ENCODE results near the gene DHRS13. TPM values are rescaled to one million over a fixed set of nuclear protein-coding genes. Genes with fewer than 3 reads are reported as not detected.
"Not testable (repeated sequence)": the region's sequence is repeated elsewhere in the genome, so short reads cannot be mapped to it uniquely, and the experiment has no call there.

DHRS13 gene
- total and polyA plus RNA-seq, 2 donors (not counting 1 experiment from before 2014, with no cell fraction given) = 2.6 to 7.8 TPM

DNA sequence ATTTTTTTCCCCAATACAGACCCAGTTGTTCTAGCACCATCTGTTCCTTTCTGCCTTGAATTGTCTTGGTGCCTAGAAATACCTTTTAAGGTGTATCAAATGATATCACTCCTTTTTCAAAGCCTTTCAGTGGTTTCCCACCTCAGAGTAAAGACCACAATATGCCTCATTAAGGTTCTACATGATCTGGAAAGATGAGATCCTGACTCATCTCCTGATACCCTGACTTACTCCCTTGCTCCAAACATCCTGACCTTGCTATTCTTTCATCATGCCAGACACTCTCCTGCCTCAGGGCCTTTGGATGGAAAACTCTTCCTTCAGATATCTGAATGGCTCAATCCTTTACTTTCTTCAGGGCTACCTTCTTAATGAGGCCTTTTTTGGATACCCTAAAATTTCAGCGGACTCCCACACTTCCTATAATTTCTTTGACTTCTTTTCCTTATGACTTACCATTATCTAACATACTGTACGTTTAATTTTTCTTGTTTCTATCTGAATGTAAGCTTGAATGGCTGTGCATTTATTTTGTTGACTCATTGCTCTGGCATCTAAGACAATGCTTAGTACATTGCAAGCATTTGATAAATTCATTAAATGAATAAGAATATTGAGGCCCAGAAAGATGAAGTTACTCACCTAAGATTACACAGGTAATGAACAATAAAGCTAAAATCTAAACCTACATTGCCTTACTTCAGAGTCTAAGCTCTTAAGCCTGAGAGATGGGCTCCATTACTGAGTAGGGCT is 24.5 kb downstream of the DHRS13 start:
- Histone ChIP-seq H3K4me2 (ENCODE audit: extremely low read depth, insufficient read depth, low read length) (no peak overlapping the region), H3K9ac (ENCODE audit: insufficient read depth, low read length) (no peak overlapping the region), H3K4me1 (ENCODE audit: control insufficient read depth, extremely low read depth, insufficient read depth, low read length) (no peaks in the 10 kb centered on the region), H3K27me3 (ENCODE audit: control insufficient read depth, insufficient read depth, low read length) (no peaks in the 10 kb centered on the region), H3K4me3 (replicated peaks in 1 of 4; ENCODE audit: control extremely low read depth in 1 of 4, insufficient read depth in 1 of 4, low read depth in 3 of 4, low read length in 4 of 4) (no peak overlapping the region), H2AFZ (ENCODE audit: low read length) (no peak overlapping the region), H3K79me2 (ENCODE audit: control insufficient read depth, insufficient read depth, low read length) (no peaks in the 10 kb centered on the region), H3K27ac (ENCODE audit: insufficient read depth, low read length) (no peak overlapping the region), H3K36me3 (ENCODE audit: control insufficient read depth, insufficient read depth, low read length) (peaks cover 26% of the 10 kb centered on the region), H4K20me1 (ENCODE audit: control insufficient read depth, extremely low read depth, insufficient read depth, low read length) (no peaks in the 10 kb centered on the region), H3K9me3 (ENCODE audit: control insufficient read depth, insufficient read depth, low read depth, low read length) (no peaks in the 10 kb centered on the region)
- TF ChIP-seq, protein P1, sequence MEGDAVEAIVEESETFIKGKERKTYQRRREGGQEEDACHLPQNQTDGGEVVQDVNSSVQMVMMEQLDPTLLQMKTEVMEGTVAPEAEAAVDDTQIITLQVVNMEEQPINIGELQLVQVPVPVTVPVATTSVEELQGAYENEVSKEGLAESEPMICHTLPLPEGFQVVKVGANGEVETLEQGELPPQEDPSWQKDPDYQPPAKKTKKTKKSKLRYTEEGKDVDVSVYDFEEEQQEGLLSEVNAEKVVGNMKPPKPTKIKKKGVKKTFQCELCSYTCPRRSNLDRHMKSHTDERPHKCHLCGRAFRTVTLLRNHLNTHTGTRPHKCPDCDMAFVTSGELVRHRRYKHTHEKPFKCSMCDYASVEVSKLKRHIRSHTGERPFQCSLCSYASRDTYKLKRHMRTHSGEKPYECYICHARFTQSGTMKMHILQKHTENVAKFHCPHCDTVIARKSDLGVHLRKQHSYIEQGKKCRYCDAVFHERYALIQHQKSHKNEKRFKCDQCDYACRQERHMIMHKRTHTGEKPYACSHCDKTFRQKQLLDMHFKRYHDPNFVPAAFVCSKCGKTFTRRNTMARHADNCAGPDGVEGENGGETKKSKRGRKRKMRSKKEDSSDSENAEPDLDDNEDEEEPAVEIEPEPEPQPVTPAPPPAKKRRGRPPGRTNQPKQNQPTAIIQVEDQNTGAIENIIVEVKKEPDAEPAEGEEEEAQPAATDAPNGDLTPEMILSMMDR (conservative IDR thresholded peaks at IDR 0.05 in 1 of 2, IDR thresholded peaks at IDR 0.05 in 1 of 2; ENCODE audit: low read depth in 1 of 2, low read length in 2 of 2) = no peak
- no peak for TF ChIP-seq EZH2 (IDR thresholded peaks at IDR 0.05; ENCODE audit: low read length, missing control alignments)
- DNase-seq (ENCODE audit: low read depth in 2 of 2) = no peak

DNA sequence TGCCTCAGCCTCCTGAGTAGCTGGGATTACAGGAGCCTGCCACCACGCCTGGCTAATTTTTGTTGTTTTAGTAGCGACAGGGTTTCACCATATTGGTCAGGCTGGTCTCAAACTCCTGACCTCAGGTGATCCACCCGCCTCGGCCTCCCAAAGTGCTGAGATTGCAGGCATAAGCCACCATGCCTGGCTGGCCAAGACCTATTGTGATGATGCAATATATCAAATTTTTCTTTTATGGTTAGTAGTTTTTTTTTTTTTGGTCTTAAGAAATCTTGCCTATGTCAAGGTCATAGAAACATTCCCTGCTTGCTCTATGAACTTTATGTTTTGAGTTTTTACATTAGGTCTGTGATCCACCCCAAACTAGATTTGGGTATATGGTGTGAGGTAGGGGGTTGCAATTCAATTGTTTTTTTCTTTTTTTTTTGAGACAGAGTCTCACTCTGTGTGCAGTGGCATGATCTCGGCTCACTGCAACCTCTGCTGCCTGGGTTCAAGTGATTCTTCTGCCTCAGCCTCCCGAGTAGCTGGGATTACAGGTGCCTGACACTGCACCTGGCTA is 25.6 kb downstream of the DHRS13 start:
- H3K4me2 ChIP-seq (ENCODE audit: extremely low read depth, insufficient read depth, low read length); H3K4me1 ChIP-seq (ENCODE audit: control insufficient read depth, extremely low read depth, insufficient read depth, low read length); DNase-seq (ENCODE audit: low read depth in 2 of 2); H3K9me3 ChIP-seq (ENCODE audit: control insufficient read depth, insufficient read depth, low read depth, low read length); H3K9ac ChIP-seq (ENCODE audit: insufficient read depth, low read length); H3K27ac ChIP-seq (ENCODE audit: insufficient read depth, low read length); H3K27me3 ChIP-seq (ENCODE audit: control insufficient read depth, insufficient read depth, low read length); H3K4me3 ChIP-seq (replicated peaks in 1 of 4; ENCODE audit: control extremely low read depth in 1 of 4, insufficient read depth in 1 of 4, low read depth in 3 of 4, low read length in 4 of 4); H4K20me1 ChIP-seq (ENCODE audit: control insufficient read depth, extremely low read depth, insufficient read depth, low read length); H2AFZ ChIP-seq (ENCODE audit: low read length); H3K79me2 ChIP-seq (ENCODE audit: control insufficient read depth, insufficient read depth, low read length): not testable (repeated sequence)
- H3K36me3 ChIP-seq (ENCODE audit: control insufficient read depth, insufficient read depth, low read length) = peaks cover 23% of the 10 kb centered on the region

DNA sequence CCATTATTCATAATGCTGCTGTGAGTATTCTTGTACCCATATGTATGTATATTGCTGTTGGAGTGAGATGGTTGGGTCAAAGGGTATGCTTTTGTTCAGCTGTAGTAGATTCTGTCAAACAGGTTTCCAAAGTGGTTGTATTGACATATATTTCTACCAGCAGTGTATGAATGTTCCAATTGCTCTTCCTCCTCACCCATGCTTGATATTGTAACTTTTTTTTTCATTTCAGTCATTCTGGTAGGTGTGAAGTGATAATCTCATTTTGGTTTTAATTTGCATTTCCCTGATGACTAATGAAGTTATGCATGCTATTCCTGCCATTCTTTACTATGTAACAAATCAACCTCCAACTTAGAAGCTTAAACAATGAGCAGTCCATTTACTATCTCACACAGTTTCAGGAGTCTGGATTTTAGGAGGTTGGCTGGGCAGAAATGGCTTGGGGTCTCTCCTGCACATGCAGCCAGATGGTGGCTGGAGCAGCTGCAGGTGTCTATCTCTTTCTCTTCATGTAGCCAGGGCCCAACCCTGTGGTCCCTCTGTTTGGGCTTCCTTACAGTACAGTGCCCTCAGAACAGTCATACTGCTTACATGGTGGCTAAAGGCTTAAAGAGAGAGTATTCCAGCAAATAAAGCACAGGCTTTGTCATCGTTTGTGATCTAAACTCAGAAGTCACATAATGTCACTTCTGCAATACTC is 26.9 kb downstream of the DHRS13 start:
- Histone ChIP-seq H3K27me3 (ENCODE audit: control insufficient read depth, insufficient read depth, low read length) (no peaks in the 10 kb centered on the region), H3K79me2 (ENCODE audit: control insufficient read depth, insufficient read depth, low read length) (no peaks in the 10 kb centered on the region), H3K36me3 (ENCODE audit: control insufficient read depth, insufficient read depth, low read length) (peaks cover 13% of the 10 kb centered on the region), H3K4me3 (replicated peaks in 1 of 4; ENCODE audit: control extremely low read depth in 1 of 4, insufficient read depth in 1 of 4, low read depth in 3 of 4, low read length in 4 of 4) (no peak overlapping the region), H3K27ac (ENCODE audit: insufficient read depth, low read length) (no peak overlapping the region), H3K9ac (ENCODE audit: insufficient read depth, low read length) (no peak overlapping the region), H4K20me1 (ENCODE audit: control insufficient read depth, extremely low read depth, insufficient read depth, low read length) (no peaks in the 10 kb centered on the region), H2AFZ (ENCODE audit: low read length) (no peak overlapping the region), H3K9me3 (ENCODE audit: control insufficient read depth, insufficient read depth, low read depth, low read length) (no peaks in the 10 kb centered on the region), H3K4me2 (ENCODE audit: extremely low read depth, insufficient read depth, low read length) (no peak overlapping the region), H3K4me1 (ENCODE audit: control insufficient read depth, extremely low read depth, insufficient read depth, low read length) (no peaks in the 10 kb centered on the region)
- TF ChIP-seq EZH2 (IDR thresholded peaks at IDR 0.05; ENCODE audit: low read length, missing control alignments) = no peak
- TF ChIP-seq, protein P1 (conservative IDR thresholded peaks at IDR 0.05 in 1 of 2, IDR thresholded peaks at IDR 0.05 in 1 of 2; ENCODE audit: low read depth in 1 of 2, low read length in 2 of 2) = no peak
- DNase-seq (ENCODE audit: low read depth in 2 of 2) = no peak

Data from fibroblast of lung (primary cell).